Germinal center (tissue), 1 donor: ENCODE results near the gene AKAP8L.

Experiments
- DNase-seq: peaks from one replicate; pipeline ENCODE4 v3.0.0; 2012; ENCODE audit warnings: mixed read lengths, low spot score

The AKAP8L gene

GRCh38 chr19:15432629-15433518 lies 14.1 kb upstream of the AKAP8L start:
- peak; percentile 98 for DNase-seq

GRCh38 chr19:15432018-15432494 lies 13.3 kb upstream of the AKAP8L start:
- DNase-seq = peak; percentile 43

- DNase-seq = no peak
Observed at GRCh38 chr19:15431396-15432017, 12.7 kb upstream of the AKAP8L start.

GRCh38 chr19:15430526-15431120 lies 11.8 kb upstream of the AKAP8L start:
- no peak for DNase-seq

- no peak for DNase-seq
Observed at GRCh38 chr19:15429825-15430467, 11.2 kb upstream of the AKAP8L start.

- no peak for DNase-seq
Observed at GRCh38 chr19:15428956-15429824, 10.4 kb upstream of the AKAP8L start.

GRCh38 chr19:15427991-15428471 lies 9.2 kb upstream of the AKAP8L start:
- no peak for DNase-seq

GRCh38 chr19:15427350-15427700 lies 8.5 kb upstream of the AKAP8L start:
- DNase-seq = no peak

- no peak for DNase-seq
Observed at GRCh38 chr19:15426485-15427349, 7.9 kb upstream of the AKAP8L start.

- no peak for DNase-seq
Observed at GRCh38 chr19:15425321-15425950, 6.6 kb upstream of the AKAP8L start.

- no peak for DNase-seq
Observed at GRCh38 chr19:15424692-15425272, 6.0 kb upstream of the AKAP8L start.

- no peak for DNase-seq
Observed at GRCh38 chr19:15424121-15424520, 5.3 kb upstream of the AKAP8L start.

GRCh38 chr19:15423130-15423529 lies 4.3 kb upstream of the AKAP8L start:
- DNase-seq = no peak

GRCh38 chr19:15422296-15423075 lies 3.7 kb upstream of the AKAP8L start:
- DNase-seq = no peak

- DNase-seq = no peak
Observed at GRCh38 chr19:15421721-15422260, 3.0 kb upstream of the AKAP8L start.

GRCh38 chr19:15421136-15421695 lies 2.4 kb upstream of the AKAP8L start:
- no peak for DNase-seq

- no peak for DNase-seq
Observed at GRCh38 chr19:15419413-15420025, 731 bp upstream of the AKAP8L start.

- no peak for DNase-seq
Observed at GRCh38 chr19:15418231-15418578, 583 bp downstream of the AKAP8L start.
